ENCODE data around the gene APOC1. TPM values are rescaled to one million over a fixed set of nuclear protein-coding genes. Genes with fewer than 3 reads are reported as not detected.
"Not testable (repeated sequence)": the region's sequence is repeated elsewhere in the genome, so short reads cannot be mapped to it uniquely, and the experiment has no call there.

Gene APOC1
- total RNA-seq, 1 donor from 2014 or later: 1.2 TPM

- no peak for TF ChIP-seq CTCF (IDR thresholded peaks at IDR 0.05)
- H3K27ac Mint-ChIP-seq: no peak overlapping the region
- CTCF ChIA-PET: no interaction called here
- no peak overlapping the region for H3K4me3 Mint-ChIP-seq
- DNase-seq (no peak), ATAC-seq (ENCODE audit: low read depth) (no peak)
- intact Hi-C loops (cut with micrococcal nuclease): no loop called here
- peaks cover 18% of the 10 kb centered on the region for H3K4me1 Mint-ChIP-seq
- peaks cover 3% of the 10 kb centered on the region for H3K36me3 Mint-ChIP-seq (ENCODE audit: low read depth)
- H3K27me3 Mint-ChIP-seq: peaks cover 30% of the 10 kb centered on the region
- H3K9me3 Mint-ChIP-seq: no peaks in the 10 kb centered on the region
- POLR2A ChIA-PET: interaction anchor here (0.7 kb wide), 1 partner anchor 17 kb away, joined by 3 read pairs; the partner anchor contains the start of gene TOMM40
Observed at GRCh38 chr19:44908074-44908835, 6.2 kb upstream of the APOC1 start.

DNA sequence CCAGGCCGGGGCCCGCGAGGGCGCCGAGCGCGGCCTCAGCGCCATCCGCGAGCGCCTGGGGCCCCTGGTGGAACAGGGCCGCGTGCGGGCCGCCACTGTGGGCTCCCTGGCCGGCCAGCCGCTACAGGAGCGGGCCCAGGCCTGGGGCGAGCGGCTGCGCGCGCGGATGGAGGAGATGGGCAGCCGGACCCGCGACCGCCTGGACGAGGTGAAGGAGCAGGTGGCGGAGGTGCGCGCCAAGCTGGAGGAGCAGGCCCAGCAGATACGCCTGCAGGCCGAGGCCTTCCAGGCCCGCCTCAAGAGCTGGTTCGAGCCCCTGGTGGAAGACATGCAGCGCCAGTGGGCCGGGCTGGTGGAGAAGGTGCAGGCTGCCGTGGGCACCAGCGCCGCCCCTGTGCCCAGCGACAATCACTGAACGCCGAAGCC, 5.6 kb upstream of the APOC1 start:
- POLR2A ChIA-PET: no interaction called here

DNA sequence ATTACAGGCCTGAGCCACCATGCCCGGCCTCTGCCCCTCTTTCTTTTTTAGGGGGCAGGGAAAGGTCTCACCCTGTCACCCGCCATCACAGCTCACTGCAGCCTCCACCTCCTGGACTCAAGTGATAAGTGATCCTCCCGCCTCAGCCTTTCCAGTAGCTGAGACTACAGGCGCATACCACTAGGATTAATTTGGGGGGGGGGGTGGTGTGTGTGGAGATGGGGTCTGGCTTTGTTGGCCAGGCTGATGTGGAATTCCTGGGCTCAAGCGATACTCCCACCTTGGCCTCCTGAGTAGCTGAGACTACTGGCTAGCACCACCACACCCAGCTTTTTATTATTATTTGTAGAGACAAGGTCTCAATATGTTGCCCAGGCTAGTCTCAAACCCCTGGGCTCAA, 4.6 kb upstream of the APOC1 start:
- peaks cover 38% of the 10 kb centered on the region for H3K27me3 Mint-ChIP-seq
- H3K9me3 Mint-ChIP-seq: no peaks in the 10 kb centered on the region
- H3K4me3 Mint-ChIP-seq: no peak overlapping the region
- TF ChIP-seq CTCF (IDR thresholded peaks at IDR 0.05): no peak
- ChIA-PET CTCF (no interaction called here), POLR2A (interaction anchor here (0.7 kb wide), 1 partner anchor 1426 kb away, joined by 3 read pairs; no protein-coding TSS in a partner anchor)
- H3K36me3 Mint-ChIP-seq (ENCODE audit: low read depth): peaks cover under 1% of the 10 kb centered on the region
- intact Hi-C loops (cut with micrococcal nuclease): no loop called here
- H3K4me1 Mint-ChIP-seq: peaks cover 23% of the 10 kb centered on the region
- no peak overlapping the region for H3K27ac Mint-ChIP-seq
- ATAC-seq (ENCODE audit: low read depth) (no peak), DNase-seq (no peak)

More for the DNA sequence above, 5.6 kb upstream of the APOC1 start:
- Mint-ChIP-seq H3K27me3 (peaks cover 35% of the 10 kb centered on the region), H3K4me3 (no peak overlapping the region), H3K4me1 (peaks cover 15% of the 10 kb centered on the region), H3K36me3 (ENCODE audit: low read depth) (no peaks in the 10 kb centered on the region), H3K9me3 (no peaks in the 10 kb centered on the region), H3K27ac (no peak overlapping the region)
- ATAC-seq (ENCODE audit: low read depth): no peak
- no peak for DNase-seq
- TF ChIP-seq CTCF (IDR thresholded peaks at IDR 0.05): no peak
- CTCF ChIA-PET: no interaction called here
- intact Hi-C loops (cut with micrococcal nuclease): no loop called here

DNA sequence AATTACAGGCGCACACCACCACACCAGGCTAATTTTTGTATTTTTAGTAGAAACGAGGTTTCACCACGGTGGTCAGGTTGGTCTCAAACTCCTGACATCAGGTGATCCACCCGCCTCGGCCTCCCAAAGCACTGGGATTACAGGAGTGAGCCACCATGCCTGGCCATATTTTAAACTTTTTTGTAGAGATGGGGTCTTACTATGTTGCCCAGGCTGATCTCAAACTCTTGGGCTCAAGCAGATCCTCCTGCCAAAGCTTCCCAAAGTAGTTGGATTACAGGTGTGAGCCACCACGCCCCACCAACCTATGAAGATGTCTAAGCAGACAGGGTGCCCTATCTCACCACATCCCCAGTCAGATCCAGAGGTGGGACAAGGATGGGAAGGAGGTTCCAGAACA, 2.5 kb upstream of the APOC1 start:
- H3K9me3 Mint-ChIP-seq; H3K36me3 Mint-ChIP-seq (ENCODE audit: low read depth); ATAC-seq (ENCODE audit: low read depth); DNase-seq; H3K4me3 Mint-ChIP-seq; intact Hi-C loops (cut with micrococcal nuclease); H3K27ac Mint-ChIP-seq: not testable (repeated sequence)
- peaks cover 11% of the 10 kb centered on the region for H3K4me1 Mint-ChIP-seq
- peaks cover 28% of the 10 kb centered on the region for H3K27me3 Mint-ChIP-seq
- ChIA-PET POLR2A (interaction anchor here (0.6 kb wide), 2 partner anchors 49 to 82 kb away, joined by 3 to 4 read pairs; no protein-coding TSS in a partner anchor), CTCF (interaction anchor here (1.3 kb wide), 1 partner anchor 40 kb away, joined by 4 read pairs; no protein-coding TSS in a partner anchor)

DNA sequence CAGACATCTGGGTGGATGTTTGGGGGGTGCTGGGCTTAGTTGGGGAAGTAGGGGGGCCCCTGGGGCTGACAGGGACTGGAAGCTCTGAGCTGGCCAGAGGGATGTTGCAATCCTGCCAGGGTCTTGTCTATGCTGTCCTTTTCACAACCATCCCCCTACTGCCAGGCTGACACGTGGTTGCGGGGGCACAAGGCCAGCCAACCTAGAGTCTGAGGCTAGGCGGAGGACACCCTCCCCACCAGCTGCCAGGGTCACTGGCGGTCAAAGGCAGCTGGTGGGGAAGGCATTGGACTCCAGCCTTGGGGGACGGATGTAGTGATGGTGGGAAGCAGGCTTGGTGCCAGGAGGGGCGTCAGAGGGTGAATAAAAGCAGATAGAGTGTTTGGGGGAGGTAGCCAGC, 1.6 kb upstream of the APOC1 start:
- intact Hi-C loops (cut with micrococcal nuclease): no loop called here
- CTCF ChIA-PET: no interaction called here
- H3K9me3 Mint-ChIP-seq: no peaks in the 10 kb centered on the region
- H3K36me3 Mint-ChIP-seq (ENCODE audit: low read depth): peaks cover 1% of the 10 kb centered on the region
- H3K27ac Mint-ChIP-seq: no peak overlapping the region
- POLR2A ChIA-PET: no interaction called here
- no peak overlapping the region for H3K4me3 Mint-ChIP-seq
- ATAC-seq (ENCODE audit: low read depth) (no peak), DNase-seq (no peak)
- TF ChIP-seq CTCF (IDR thresholded peaks at IDR 0.05): no peak
- H3K27me3 Mint-ChIP-seq: peaks cover 28% of the 10 kb centered on the region
- peaks cover 11% of the 10 kb centered on the region for H3K4me1 Mint-ChIP-seq

GRCh38 chr19:44913512-44914432, 636 bp upstream of the APOC1 start:
- H3K4me1 Mint-ChIP-seq: peaks cover 11% of the 10 kb centered on the region
- DNase-seq; H3K27ac Mint-ChIP-seq; CTCF ChIA-PET; ATAC-seq (ENCODE audit: low read depth); H3K9me3 Mint-ChIP-seq; H3K36me3 Mint-ChIP-seq (ENCODE audit: low read depth); POLR2A ChIA-PET: not testable (repeated sequence)
- H3K4me3 Mint-ChIP-seq: peak overlapping the region; percentile 92
- intact Hi-C loops (cut with micrococcal nuclease): loop anchor here (2.0 kb wide), 1 partner anchor 41 kb away; the partner anchor contains the start of gene CLPTM1
- peaks cover 25% of the 10 kb centered on the region for H3K27me3 Mint-ChIP-seq
